Measurements from ENCODE around the gene MAL.
"Not testable (repeated sequence)": the region's sequence is repeated elsewhere in the genome, so short reads cannot be mapped to it uniquely, and the experiment has no call there.

The MAL gene

GRCh38 chr2:95032868-95033603, 7.5 kb downstream of the MAL start:
- no peak for DNase-seq (ENCODE audit: low read depth in 2 of 2)

DNA sequence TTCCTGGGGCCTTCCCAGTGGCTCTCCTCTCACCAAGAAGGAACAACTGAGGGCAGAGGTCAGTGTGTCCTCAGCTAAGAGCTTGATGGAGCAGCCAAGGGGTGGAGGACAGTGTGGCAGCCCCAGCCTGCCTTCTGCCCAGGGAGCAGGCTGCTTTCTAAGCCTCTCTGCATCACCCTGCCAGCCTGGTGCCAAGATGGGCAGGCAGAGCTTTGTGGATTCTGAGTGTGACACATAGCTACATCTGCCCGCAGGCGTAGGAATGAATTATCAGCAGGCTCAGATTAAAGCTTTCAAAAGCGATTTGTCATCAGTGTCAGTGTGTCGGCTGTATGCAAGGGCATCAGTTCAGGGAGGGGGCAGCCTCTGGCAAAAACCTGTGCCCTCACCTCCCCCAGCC, 8.7 kb downstream of the MAL start:
- DNase-seq (ENCODE audit: low read depth in 2 of 2): no peak

GRCh38 chr2:95034818-95035217, 9.3 kb downstream of the MAL start:
- no peak for DNase-seq (ENCODE audit: low read depth in 2 of 2)

DNA sequence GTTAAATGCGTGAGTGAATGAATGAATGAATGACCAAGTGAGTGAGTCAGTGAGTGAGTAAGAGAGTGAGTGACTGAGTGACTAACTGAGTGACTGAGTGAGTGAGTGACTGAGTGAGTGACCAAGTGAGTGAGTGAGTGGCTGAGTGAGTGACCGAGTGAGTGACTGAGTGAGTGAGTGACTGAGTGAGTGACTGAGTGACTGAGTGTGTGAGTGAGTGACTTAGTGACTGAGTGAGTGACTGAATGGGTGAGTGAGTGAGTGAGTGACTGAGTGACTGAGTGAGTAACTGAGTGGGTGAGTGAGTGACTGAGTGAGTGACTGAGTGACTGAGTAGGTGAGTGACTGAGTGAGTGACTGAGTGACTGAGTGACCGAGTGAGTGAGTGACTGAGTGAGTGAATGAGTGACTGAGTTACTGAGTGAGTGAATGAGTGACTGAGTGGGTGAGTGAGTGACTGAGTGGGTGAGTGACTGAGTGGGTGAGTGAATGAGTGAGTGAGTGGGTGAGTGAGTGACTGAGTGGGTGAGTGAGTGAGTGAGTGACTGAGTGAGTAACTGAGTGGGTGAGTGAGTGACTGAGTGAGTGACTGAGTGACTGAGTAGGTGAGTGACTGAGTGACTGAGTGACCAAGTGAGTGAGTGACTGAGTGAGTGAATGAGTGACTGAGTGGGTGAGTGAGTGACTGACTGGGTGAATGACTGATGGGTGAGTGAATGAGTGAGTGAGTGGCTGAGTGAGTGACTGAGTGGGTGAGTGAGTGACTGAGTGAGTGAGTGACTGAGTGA, 11.3 kb downstream of the MAL start:
- no peak for DNase-seq (ENCODE audit: low read depth in 2 of 2)

DNA sequence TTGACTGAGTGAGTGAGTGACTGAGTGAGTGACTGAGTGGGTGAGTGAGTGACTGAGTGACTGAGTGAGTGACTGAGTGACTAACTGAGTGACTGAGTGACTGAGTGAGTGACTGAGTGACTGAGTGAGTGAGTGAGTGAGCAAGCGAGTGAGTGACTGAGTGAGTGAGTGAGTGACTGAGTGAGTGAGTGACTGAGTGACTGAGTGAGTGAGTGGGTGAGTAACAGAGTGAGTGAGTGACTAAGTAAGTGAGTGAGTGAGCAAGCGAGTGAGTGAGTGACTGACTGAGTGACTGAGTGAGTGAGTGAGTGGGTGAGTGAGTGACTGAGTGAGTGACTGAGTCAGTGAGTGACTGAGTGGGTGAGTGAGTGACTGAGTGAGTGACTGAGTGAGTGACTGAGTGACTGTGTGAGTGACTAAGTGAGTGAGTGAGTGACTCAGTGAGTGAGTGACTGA, 11.9 kb downstream of the MAL start:
- no peak for DNase-seq (ENCODE audit: low read depth in 2 of 2)

DNA sequence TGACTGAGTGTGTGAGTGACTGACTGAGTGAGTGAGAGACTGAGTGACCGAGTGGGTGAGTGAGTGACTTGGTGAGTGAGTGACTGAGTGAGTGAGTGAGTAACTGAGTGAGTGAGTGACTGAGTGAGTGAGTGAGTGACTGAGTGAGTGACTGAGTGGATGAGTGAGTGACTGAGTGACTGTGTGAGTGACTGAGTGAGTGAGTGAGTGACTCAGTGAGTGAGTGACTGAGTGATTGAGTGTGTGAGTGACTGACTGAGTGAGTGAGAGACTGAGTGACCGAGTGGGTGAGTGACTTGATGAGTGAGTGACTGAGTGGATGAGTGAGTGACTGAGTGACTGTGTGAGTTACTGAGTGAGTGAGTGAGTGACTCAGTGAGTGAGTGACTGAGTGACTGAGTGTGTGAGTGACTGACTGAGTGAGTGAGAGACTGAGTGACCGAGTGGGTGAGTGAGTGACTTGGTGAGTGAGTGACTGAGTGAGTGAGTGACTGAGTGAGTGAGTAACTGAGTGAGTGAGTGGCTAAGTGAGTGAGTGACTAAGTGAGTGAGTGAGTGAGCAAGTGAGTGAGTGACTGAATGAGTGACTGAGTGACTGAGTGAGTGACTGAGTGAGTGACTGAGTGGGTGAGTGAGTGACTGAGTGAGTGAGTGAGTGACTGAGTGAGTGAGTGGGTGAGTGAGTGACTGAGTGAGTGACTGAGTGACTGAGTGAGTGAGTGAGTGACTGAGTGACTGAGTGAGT, 12.5 kb downstream of the MAL start:
- not testable (repeated sequence) for DNase-seq (ENCODE audit: low read depth in 2 of 2)

GRCh38 chr2:95038635-95039298, 13.3 kb downstream of the MAL start:
- DNase-seq (ENCODE audit: low read depth in 2 of 2): no peak

DNA sequence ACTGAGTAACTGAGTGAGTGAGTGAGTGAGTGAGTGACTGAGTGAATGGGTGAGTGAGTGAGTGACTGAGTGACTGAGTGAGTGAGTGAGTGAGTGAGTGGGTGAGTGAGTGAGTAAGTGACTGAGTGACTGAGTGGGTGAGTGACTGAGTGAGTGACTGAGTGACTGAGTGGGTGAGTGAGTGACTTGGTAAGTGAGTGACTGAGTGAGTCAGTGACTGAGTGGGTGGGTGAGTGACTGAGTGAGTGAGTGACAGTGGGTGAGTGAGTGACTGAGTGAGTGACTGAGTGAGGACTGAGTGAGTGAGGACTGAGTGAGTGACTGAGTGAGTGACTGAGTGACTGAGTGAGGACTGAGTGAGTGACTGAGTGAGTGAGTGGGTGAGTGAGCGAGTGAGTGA, 13.9 kb downstream of the MAL start:
- DNase-seq (ENCODE audit: low read depth in 2 of 2): no peak

DNA sequence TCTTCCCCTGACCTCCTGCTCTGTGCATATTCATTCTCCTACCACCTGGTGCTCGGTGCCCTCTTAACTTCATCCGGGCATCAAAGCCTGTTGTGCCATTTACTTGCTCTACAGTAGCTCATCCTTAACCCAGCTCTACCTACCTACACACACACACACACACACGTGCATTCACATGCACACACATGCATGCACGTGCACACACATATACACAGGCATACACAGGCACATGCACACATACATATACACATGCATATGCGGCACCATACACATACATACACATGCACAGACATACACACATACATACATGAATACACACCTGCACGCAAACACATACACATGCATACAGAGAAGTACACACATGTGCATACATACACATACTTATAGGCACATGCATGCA, 14.5 kb downstream of the MAL start:
- no peak for DNase-seq (ENCODE audit: low read depth in 2 of 2)

DNA sequence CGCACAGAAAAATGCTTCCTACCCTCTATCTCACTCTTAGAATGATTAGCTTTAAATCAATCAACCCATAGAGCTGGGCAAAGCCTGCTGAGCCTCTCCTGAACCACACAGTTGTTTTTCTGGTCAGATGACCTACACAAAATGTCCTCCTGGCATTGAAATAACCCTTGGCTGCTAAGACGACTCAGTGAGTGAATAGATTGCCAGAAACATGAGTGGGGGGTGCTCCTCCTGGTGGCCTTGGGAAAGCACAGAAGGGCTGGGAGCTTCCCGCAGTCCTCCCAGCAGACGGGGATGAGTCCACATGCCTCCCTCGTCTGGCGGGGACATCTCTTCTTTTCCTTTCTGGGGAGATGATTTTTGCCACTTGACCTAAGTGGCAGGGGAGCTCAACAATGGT, 14.9 kb downstream of the MAL start:
- no peak for DNase-seq (ENCODE audit: low read depth in 2 of 2)

GRCh38 chr2:95041060-95041823, 15.7 kb downstream of the MAL start:
- DNase-seq (ENCODE audit: low read depth in 2 of 2): no peak

DNA sequence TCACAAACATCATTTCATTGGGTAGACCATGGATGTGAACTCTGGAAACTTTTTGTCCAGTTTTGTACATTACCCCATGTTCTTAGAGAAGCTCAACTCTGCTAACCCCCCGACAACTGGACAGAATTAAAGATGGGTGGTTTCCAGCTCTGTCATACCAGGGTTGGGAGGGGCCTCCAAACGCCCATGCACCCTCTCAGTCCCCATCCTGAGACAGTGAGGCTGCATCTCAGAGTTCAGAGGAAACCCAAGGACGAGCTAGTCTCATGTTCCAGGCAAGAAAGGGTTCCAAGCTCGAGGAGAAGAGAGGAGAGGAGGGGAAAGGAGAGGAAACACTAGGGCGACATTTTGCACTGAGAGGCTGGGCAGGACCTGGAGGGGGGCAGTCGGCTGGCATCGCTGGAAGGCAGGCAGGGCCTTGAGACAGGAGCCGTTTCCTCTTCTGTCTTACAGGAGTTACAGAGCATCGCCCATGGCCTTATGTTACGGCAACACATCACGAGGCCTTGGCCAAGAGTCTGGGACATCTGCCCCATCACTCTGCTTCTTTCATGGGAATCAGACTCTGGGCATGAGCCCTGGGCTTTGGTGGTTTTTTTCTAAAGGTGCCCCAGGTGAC, 16.4 kb downstream of the MAL start:
- DNase-seq (ENCODE audit: low read depth in 2 of 2): no peak

DNA sequence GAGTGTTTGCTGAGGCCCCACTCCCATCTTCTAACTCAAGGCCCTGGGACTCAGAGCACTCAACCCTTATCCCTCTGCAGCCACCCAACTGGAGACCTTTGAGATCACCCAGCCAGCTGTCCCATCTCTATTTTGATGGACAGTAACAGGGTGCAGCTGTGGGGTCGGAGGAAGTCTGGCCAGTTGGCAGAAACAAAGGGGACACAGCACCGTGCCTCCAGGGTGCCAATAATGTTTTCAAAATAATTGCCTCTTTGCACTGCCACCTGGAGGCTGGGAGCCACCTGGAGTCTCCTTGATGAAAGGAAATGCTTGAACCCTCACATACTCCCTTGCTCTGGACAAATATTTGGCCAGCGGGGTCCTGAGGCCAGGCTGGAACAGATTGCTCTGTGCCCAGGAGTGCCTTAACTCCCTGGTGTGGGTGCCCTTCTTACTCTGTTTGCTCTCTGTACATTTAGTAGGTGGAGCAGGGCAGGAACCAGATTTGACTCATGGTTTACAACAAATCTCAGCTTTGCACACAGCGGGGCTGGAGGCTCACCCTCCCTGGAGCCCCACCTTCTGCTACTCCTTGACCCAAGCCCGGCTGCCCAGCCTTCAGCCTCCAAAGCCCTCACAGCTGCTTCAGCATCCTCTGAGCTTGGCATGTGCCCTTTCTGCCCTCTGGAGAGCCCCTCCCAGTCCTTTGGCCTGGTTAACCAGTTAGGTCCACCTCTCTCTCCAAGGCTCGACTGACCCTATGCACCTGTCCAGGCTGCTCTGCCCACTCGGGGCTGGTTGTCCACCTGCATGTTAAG, 17.2 kb downstream of the MAL start:
- no peak for DNase-seq (ENCODE audit: low read depth in 2 of 2)

- no peak for DNase-seq (ENCODE audit: low read depth in 2 of 2)
These were observed 18.0 kb downstream of the MAL start for GRCh38 chr2:95043300-95044093.

DNA sequence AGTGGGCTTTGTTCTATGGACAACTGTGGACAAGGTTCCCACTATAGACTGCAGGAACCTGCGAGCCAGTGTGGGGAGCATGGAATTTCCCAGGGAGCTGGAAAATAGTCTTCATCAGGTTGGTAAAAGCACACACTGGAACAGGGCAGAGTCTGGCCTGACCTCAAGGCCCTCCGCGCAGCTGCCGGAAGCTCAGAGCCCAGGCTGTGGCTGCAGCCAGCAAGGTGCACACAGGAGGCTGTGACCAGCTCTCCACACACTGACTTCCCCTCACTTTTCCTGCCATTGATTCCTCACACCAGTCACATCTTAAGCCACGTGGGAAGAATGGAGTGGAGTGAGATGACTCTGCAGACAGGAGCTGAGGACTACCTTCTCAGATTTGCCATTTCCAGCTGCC, 19.1 kb downstream of the MAL start:
- DNase-seq (ENCODE audit: low read depth in 2 of 2): no peak

GRCh38 chr2:95046371-95047112, 21.0 kb downstream of the MAL start:
- DNase-seq (ENCODE audit: low read depth in 2 of 2): no peak

DNA sequence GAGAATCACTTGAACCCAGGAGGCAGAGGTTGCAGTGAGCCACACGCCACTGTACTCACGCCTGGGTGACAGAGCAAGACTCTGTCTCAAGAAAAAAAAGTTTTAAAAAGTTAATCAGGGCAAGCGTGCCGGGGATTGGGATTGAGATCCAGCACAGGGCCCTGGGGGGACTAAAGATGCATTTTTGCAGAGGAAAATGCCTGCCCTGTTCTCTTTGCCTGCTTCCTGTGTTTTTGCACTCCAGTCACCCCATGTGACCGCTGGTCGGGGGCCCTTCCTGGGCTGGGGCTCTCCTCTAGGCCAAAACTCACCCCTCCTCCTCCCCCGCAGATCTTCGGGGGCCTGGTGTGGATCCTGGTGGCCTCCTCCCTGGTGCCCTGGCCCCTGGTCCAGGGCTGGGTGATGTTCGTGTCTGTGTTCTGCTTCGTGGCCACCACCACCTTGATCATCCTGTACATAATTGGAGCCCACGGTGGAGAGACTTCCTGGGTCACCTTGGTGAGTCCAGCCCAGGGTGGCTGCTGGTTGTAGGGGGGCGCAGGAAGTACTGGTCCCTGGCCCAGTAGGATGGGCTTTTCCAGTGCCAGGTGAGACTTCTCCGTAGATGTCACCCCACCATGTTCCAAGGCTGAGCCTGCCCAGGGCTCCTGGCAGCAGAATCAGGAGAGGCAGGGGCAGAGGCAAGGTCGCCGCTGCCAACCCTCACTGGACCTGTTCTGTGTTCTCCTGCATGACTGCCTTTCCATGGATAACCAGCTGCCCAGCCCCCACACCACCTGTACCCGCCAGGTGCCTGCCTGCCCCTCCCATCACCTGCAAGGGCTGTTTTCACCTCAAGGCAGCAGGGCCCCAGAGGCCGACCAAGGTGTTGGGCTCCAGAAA, 22.4 kb downstream of the MAL start:
- no peak for DNase-seq (ENCODE audit: low read depth in 2 of 2)

Data from stimulated activated CD8-positive, alpha-beta memory T cell treated with anti-CD3 and anti-CD28 coated beads, Interleukin-2, amount 100 ng/mL, for 1 hour (primary cell).